Measurements from ENCODE around the gene CDH4. TPM values are rescaled to one million over a fixed set of nuclear protein-coding genes. Genes with fewer than 3 reads are reported as not detected.

The CDH4 gene
- total RNA-seq, 2 experiments from 2014 or later, result 0.11 to 0.18 TPM

GRCh38 chr20:61956396-61957342, 704.6 kb downstream of the CDH4 start:
- ChIA-PET CTCF (no interaction called here), POLR2A (no interaction called here)
- no peaks in the 10 kb centered on the region for H3K36me3 Mint-ChIP-seq (ENCODE audit: low read depth)
- no peak overlapping the region for H3K27ac Mint-ChIP-seq
- H3K4me1 Mint-ChIP-seq (ENCODE audit: low read depth), result no peaks in the 10 kb centered on the region
- no peak for ATAC-seq
- intact Hi-C loops (cut with micrococcal nuclease), result no loop called here
- no peak overlapping the region for H3K4me3 Mint-ChIP-seq
- no peaks in the 10 kb centered on the region for H3K9me3 Mint-ChIP-seq
- H3K27me3 Mint-ChIP-seq, result peaks cover 5% of the 10 kb centered on the region
- TF ChIP-seq CTCF (IDR thresholded peaks at IDR 0.05), result no peak
- no peak for DNase-seq

- no peaks in the 10 kb centered on the region for H3K9me3 Mint-ChIP-seq
- intact Hi-C loops (cut with micrococcal nuclease), result no loop called here
- TF ChIP-seq CTCF (IDR thresholded peaks at IDR 0.05), result no peak
- CTCF ChIA-PET, result no interaction called here
- ATAC-seq (no peak), DNase-seq (no peak)
- H3K27ac Mint-ChIP-seq, result no peak overlapping the region
- POLR2A ChIA-PET, result no interaction called here
- no peaks in the 10 kb centered on the region for H3K4me1 Mint-ChIP-seq (ENCODE audit: low read depth)
- H3K4me3 Mint-ChIP-seq, result no peak overlapping the region
- H3K36me3 Mint-ChIP-seq (ENCODE audit: low read depth), result no peaks in the 10 kb centered on the region
- H3K27me3 Mint-ChIP-seq, result peaks cover 2% of the 10 kb centered on the region
These were observed 706.1 kb downstream of the CDH4 start for GRCh38 chr20:61957961-61958715.

GRCh38 chr20:61958773-61959700, 707.0 kb downstream of the CDH4 start:
- CTCF ChIA-PET, result no interaction called here
- H3K36me3 Mint-ChIP-seq (ENCODE audit: low read depth), result no peaks in the 10 kb centered on the region

GRCh38 chr20:61960836-61961235, 708.8 kb downstream of the CDH4 start:
- intact Hi-C loops (cut with micrococcal nuclease), result no loop called here
- ChIA-PET POLR2A (no interaction called here), CTCF (no interaction called here)
- no peak overlapping the region for H3K4me3 Mint-ChIP-seq
- H3K4me1 Mint-ChIP-seq (ENCODE audit: low read depth), result no peaks in the 10 kb centered on the region
- H3K36me3 Mint-ChIP-seq (ENCODE audit: low read depth), result no peaks in the 10 kb centered on the region
- H3K9me3 Mint-ChIP-seq, result no peaks in the 10 kb centered on the region
- peaks cover 9% of the 10 kb centered on the region for H3K27me3 Mint-ChIP-seq
- no peak for TF ChIP-seq CTCF (IDR thresholded peaks at IDR 0.05)
- DNase-seq (no peak), ATAC-seq (no peak)
- H3K27ac Mint-ChIP-seq, result no peak overlapping the region

More at GRCh38 chr20:61958773-61959700, 707.0 kb downstream of the CDH4 start:
- intact Hi-C loops (cut with micrococcal nuclease), result no loop called here
- TF ChIP-seq CTCF (IDR thresholded peaks at IDR 0.05), result no peak
- POLR2A ChIA-PET, result no interaction called here
- ATAC-seq (no peak), DNase-seq (no peak)
- no peak overlapping the region for H3K27ac Mint-ChIP-seq
- peaks cover 5% of the 10 kb centered on the region for H3K27me3 Mint-ChIP-seq
- no peaks in the 10 kb centered on the region for H3K9me3 Mint-ChIP-seq
- H3K4me3 Mint-ChIP-seq, result no peak overlapping the region
- no peaks in the 10 kb centered on the region for H3K4me1 Mint-ChIP-seq (ENCODE audit: low read depth)
